CD4-positive, alpha-beta T cell (primary cell): ENCODE measurements around the gene SEPHS1. TPM values are rescaled to one million over a fixed set of nuclear protein-coding genes. Genes with fewer than 3 reads are reported as not detected.

ENCODE experiments used
- ATAC-seq: fragments of 200-7000 bp; cut with Tn5 transposase; one replicate; pipeline ENCODE4 v1.10.0; 2022; ENCODE audit warnings: mild to moderate bottlenecking; ENCODE audit not compliant: poor library complexity
- CTCF ChIA-PET: fragments of 350-600 bp; sonication (Branson Sonifier 250); formaldehyde crosslinking; loops from one replicate; lab custom pipeline; 2021; ENCODE audit warnings: antibody characterized with exemption, inconsistent platforms; lab: Charles Lee
- POLR2A ChIA-PET: fragments of 350-600 bp; sonication (Branson Sonifier 250); formaldehyde crosslinking; loops from one replicate; lab custom pipeline; 2021; ENCODE audit warnings: antibody characterized with exemption, inconsistent platforms; lab: Charles Lee
- DNase-seq, 14 experiments: peaks; one replicate each; pipeline ENCODE4 v3.0.0-alpha.2; 2013 to 2020; ENCODE audit warnings: mixed read lengths in 2 of 14
- H3K27ac ChIP-seq, 2 donors: one replicate each; pipeline versions ENCODE4 v1.5.1 to v1.7.0; 2013; ENCODE audit warnings: low read length in 2 of 2, low read depth in 1 of 2, mild to moderate bottlenecking in 1 of 2
- H3K27me3 ChIP-seq, 2 experiments: 1 replicate in 1 of 2; 2 replicates in 1 of 2; pipeline versions ENCODE4 v1.6.1 to v1.7.0; 2013; ENCODE audit warnings: low read length in 2 of 2, control low read depth in 1 of 2, mild to moderate bottlenecking in 1 of 2, moderate library complexity in 1 of 2; ENCODE audit not compliant: insufficient read depth in 2 of 2, control insufficient read depth in 1 of 2
- H3K36me3 ChIP-seq: one replicate; pipeline ENCODE4 v1.6.1; 2013; ENCODE audit warnings: low read length, control low read depth; ENCODE audit not compliant: insufficient read depth
- H3K4me1 ChIP-seq: one replicate; pipeline ENCODE4 v1.6.1; 2013; ENCODE audit warnings: low read length, control low read depth; ENCODE audit not compliant: insufficient read depth
- H3K4me3 ChIP-seq: one replicate; pipeline ENCODE4 v1.5.1; 2013; ENCODE audit warnings: mild to moderate bottlenecking, low read length, moderate library complexity
- H3K9me3 ChIP-seq, 2 experiments: 1 replicate in 1 of 2; 2 replicates in 1 of 2; pipeline versions ENCODE4 v1.6.1 to v1.7.0; 2013; ENCODE audit warnings: low read length in 2 of 2, mild to moderate bottlenecking in 2 of 2, control low read depth in 1 of 2, moderate library complexity in 1 of 2; ENCODE audit not compliant: control insufficient read depth in 1 of 2, insufficient read depth in 1 of 2
- H3K27ac Mint-ChIP-seq: one replicate; pipeline ENCODE4 v1.8.0; 2020; ENCODE audit warnings: mixed read lengths
- H3K27me3 Mint-ChIP-seq: one replicate; pipeline ENCODE4 v1.8.0; 2021; ENCODE audit warnings: mixed read lengths
- H3K36me3 Mint-ChIP-seq: one replicate; pipeline ENCODE4 v1.8.0; 2021; ENCODE audit warnings: low read depth, mixed read lengths
- H3K4me1 Mint-ChIP-seq: one replicate; pipeline ENCODE4 v1.8.0; 2021; ENCODE audit warnings: low read depth, mixed read lengths
- H3K4me3 Mint-ChIP-seq: one replicate; pipeline ENCODE4 v1.8.0; 2020; ENCODE audit warnings: mild to moderate bottlenecking, mixed read lengths
- H3K9me3 Mint-ChIP-seq: one replicate; pipeline ENCODE4 v1.8.0; 2020; ENCODE audit warnings: mixed read lengths
- intact Hi-C, 2 experiments: fragments of 100-400 bp; cut with DNase I in 1 of 2; cut with micrococcal nuclease in 1 of 2; formaldehyde crosslinking; loops; one replicate each; pipeline versions ENCODE4 v1.15.1 to v1.9.0; 2023 to 2025; cut with DNase I, micrococcal nuclease
- total RNA-seq, 174 experiments: library from RNA in 2 of 174; stranded (reverse) in 2 of 174; gene quantifications; one replicate each; pipeline ENCODE4 v1.2.3 and lab custom pipeline; 2021 to 2026
- TF ChIP-seq, protein P1 (sequence below): fragments of 200-600 bp; IDR thresholded peaks from one replicate; pipeline ENCODE4 v1.8.0; 2022; ENCODE audit warnings: antibody characterized with exemption, mild to moderate bottlenecking

The SEPHS1 gene
- total RNA-seq, 2 experiments from 2014 or later = 13.1 to 17.9 TPM

DNA sequence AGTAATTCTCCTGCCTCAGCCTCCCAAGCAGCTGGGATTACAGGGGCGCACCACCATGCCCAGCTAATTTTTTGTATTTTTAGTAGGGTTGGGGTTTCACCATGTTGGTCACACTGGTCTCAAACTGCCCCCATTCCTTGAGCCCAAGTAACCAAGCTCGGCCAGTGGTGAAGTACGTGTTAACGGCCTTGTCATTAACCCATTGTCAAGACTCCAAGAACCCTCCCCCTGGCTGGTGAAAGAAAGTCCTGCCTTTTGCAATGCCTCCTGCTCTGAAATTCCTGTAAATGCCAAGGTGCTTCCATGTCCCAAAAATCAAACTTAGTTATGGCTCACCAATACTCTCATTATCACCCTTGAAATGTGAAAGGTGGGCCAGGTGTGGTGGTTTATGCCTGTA, 18.8 kb upstream of the SEPHS1 start:
- ATAC-seq (no peak), DNase-seq (no peak)
- no peak overlapping the region for H3K27ac Mint-ChIP-seq
- H3K4me3 Mint-ChIP-seq = no peak overlapping the region
- intact Hi-C loops = no loop called here
- no peaks in the 10 kb centered on the region for H3K9me3 Mint-ChIP-seq
- TF ChIP-seq, protein P1, sequence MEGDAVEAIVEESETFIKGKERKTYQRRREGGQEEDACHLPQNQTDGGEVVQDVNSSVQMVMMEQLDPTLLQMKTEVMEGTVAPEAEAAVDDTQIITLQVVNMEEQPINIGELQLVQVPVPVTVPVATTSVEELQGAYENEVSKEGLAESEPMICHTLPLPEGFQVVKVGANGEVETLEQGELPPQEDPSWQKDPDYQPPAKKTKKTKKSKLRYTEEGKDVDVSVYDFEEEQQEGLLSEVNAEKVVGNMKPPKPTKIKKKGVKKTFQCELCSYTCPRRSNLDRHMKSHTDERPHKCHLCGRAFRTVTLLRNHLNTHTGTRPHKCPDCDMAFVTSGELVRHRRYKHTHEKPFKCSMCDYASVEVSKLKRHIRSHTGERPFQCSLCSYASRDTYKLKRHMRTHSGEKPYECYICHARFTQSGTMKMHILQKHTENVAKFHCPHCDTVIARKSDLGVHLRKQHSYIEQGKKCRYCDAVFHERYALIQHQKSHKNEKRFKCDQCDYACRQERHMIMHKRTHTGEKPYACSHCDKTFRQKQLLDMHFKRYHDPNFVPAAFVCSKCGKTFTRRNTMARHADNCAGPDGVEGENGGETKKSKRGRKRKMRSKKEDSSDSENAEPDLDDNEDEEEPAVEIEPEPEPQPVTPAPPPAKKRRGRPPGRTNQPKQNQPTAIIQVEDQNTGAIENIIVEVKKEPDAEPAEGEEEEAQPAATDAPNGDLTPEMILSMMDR = no peak
- H3K27me3 Mint-ChIP-seq = no peaks in the 10 kb centered on the region
- Histone ChIP-seq H3K4me3 (no peak overlapping the region), H3K9me3 (no peaks in the 10 kb centered on the region), H3K36me3 (no peaks in the 10 kb centered on the region), H3K27me3 (no peaks in the 10 kb centered on the region), H3K4me1 (no peaks in the 10 kb centered on the region), H3K27ac (no peak overlapping the region)
- POLR2A ChIA-PET = no interaction called here
- H3K4me1 Mint-ChIP-seq = peaks cover 4% of the 10 kb centered on the region
- H3K36me3 Mint-ChIP-seq = no peaks in the 10 kb centered on the region
- CTCF ChIA-PET = no interaction called here

DNA sequence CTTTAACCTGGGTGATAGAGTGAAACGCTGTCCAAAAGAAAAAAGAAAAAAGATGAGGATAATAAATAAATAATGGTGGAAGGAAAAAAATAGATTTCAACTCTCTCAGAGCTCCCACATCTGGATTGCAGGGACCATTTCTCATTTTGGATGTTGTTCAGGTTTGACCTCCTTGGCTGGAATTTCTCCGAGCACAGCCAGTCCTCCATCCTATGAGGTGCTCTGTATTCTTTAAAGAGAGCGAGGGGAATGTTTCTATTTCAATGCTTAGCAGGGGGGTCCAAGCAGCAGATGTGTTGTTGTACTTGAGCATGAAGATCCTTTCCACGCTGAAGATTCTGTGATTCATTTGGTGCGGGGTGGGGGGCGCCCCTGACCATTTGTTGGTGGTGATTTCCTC, 17.7 kb upstream of the SEPHS1 start:
- H3K4me1 ChIP-seq = no peaks in the 10 kb centered on the region
- H3K36me3 ChIP-seq = no peaks in the 10 kb centered on the region
- no peak for ATAC-seq
- intact Hi-C loops = no loop called here
- H3K36me3 Mint-ChIP-seq = no peaks in the 10 kb centered on the region
- H3K4me1 Mint-ChIP-seq = no peaks in the 10 kb centered on the region
- H3K27ac Mint-ChIP-seq = no peak overlapping the region
- no peaks in the 10 kb centered on the region for H3K27me3 ChIP-seq
- no peaks in the 10 kb centered on the region for H3K9me3 Mint-ChIP-seq
- ChIA-PET CTCF (interaction anchor here (0.5 kb wide), 1 partner anchor 10 kb away, joined by 3 read pairs; no protein-coding TSS in a partner anchor), POLR2A (no interaction called here)
- TF ChIP-seq, protein P1 = no peak
- no peak for DNase-seq
- no peak overlapping the region for H3K4me3 ChIP-seq
- no peaks in the 10 kb centered on the region for H3K9me3 ChIP-seq
- H3K27me3 Mint-ChIP-seq = no peaks in the 10 kb centered on the region
- no peak overlapping the region for H3K4me3 Mint-ChIP-seq
- no peak overlapping the region for H3K27ac ChIP-seq

DNA sequence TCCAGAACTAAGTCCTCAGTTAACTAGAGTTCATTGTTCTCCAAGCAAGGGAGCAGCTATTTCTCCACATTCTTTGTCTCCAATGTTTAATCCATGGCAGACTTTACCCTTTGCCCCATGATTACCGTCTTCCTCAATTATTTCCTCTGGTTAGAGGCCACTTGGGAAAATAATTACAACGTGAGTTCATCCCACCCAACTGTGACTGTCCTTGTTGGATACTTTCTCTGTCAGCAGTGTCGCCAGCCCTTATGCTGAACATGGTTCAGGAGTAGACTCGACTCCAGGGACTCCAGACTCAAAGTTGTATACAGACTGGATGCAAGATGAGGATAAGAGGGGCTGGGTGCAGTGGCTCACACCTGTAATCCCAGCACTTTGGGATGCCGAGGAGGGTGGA, 17.1 kb upstream of the SEPHS1 start:
- no peaks in the 10 kb centered on the region for H3K9me3 ChIP-seq
- Mint-ChIP-seq H3K27me3 (no peaks in the 10 kb centered on the region), H3K4me1 (no peaks in the 10 kb centered on the region), H3K4me3 (no peak overlapping the region), H3K9me3 (no peaks in the 10 kb centered on the region), H3K36me3 (no peaks in the 10 kb centered on the region), H3K27ac (no peak overlapping the region)
- intact Hi-C loops = no loop called here
- DNase-seq = no peak
- no peaks in the 10 kb centered on the region for H3K36me3 ChIP-seq
- ATAC-seq = no peak
- ChIA-PET POLR2A (no interaction called here), CTCF (interaction anchor here (0.5 kb wide), 1 partner anchor 10 kb away, joined by 3 read pairs; no protein-coding TSS in a partner anchor)
- no peaks in the 10 kb centered on the region for H3K4me1 ChIP-seq
- no peak overlapping the region for H3K4me3 ChIP-seq
- TF ChIP-seq, protein P1 = no peak
- no peak overlapping the region for H3K27ac ChIP-seq
- no peaks in the 10 kb centered on the region for H3K27me3 ChIP-seq
